Activated CD8-positive, alpha-beta memory T cell treated with anti-CD3 and anti-CD28 coated beads for 48 hours (primary cell): ENCODE results near the gene SPPL3.

ENCODE experiments used
- DNase-seq, 3 experiments: peaks; one replicate each; pipeline ENCODE4 v3.0.0-alpha.2; 2020; ENCODE audit warnings: low read depth in 2 of 3, low spot score in 2 of 3

SPPL3 gene

DNA sequence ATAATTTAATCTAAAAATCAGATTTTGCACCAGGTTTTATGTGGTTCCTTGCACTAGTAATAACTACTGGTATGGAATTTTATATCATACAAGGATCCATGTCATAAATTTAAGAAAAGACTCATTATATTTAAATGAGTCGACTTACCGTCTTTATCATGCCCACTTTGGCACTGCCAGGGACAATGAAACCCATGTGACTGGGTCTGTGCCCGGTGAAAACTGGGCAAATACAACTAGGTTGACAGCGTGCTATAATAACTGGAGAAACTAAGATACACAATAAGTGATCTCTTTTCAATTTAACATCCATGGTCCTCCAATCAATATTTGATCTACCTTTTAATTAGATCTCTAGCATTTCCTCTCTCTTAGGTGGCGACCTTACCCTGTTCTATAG lies 114.0 kb downstream of the SPPL3 start:
- DNase-seq: no peak

DNA sequence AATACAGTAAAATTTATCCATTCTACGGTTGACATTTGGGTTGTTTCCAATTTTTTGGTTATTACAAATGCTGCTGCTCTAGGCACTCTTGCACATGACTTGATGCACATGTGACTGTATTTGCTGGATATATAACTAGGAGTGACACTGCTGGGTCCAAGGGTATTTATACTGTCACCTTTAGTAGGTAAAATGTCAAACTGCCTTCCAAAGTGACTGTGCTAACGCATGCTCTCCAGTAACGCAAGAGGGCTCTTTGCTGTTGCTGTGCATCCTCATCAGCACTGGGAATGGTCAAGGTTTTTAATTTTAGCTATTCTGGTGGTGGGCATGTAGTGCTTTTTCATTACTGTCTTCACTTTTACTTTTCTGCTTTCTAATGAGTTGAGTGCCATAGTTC lies 116.3 kb downstream of the SPPL3 start:
- DNase-seq: no peak

DNA sequence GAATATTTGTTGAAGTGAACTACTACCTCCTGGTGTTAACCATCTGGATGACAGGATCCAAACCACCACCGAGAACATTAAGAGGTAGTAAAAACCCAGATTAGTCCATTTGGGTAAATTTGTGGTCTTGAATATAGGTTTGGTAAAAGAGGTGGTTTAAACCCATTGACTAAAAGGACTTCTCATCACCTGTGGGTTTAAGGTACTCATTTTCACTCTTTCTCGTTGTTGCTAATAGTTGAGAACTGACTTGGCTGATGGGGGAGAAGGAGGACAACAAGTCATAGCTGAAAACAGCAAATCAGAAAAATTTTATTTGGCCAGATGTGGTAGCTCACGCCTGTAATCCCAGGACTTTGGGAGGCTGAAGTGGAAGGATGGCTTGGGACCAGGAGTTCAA lies 119.4 kb downstream of the SPPL3 start:
- DNase-seq: no peak

DNA sequence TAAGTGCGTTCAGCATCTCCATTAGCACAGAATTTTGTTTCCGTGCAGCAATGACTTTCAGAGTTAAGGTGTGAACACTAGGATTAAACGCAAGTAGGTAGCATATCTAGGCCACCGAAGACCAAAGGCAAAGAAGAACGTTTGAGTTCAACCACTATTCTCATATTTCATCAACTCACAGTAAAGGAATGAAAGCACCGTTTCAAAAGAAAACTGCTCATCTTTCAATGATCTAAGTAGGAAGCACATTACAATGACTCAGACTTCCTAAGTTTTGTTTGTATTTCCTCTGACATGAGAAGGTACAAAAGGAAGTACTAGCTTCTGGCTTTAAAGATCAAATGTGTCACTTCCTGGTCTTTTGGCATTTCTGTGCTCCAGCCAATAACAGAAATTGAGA lies 121.0 kb downstream of the SPPL3 start:
- no peak for DNase-seq

DNA sequence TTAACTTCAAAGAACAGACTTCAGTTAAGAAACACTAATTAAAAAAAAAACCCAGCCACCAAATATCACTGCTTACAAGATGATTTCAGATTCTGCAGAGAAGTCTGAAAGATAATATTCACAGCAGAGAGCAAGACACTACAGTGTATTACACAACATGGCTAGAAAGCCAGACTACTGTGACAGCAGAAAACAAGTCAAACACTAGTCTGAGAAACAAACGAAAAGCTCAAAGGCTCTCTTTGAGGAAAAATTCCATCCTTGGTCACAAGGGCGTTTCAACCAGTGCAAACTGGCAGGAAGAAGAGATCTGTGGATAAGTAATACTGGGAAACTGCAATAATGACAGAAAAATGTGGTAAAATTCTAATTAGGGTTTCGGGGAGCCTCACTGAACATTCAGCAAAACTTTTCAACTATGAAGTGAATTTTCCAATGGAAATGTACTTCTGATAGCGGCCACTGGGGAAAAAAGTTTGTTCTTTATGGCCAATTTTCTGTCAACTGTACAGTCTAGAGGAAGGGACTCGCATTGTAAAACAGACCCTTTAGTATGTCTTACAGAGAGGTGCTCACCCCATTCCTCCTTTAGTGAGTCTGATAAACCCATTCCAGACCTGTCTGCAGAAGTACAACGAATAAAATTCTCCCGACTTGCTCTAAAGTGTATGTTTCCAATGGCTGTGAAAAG lies 128.2 kb downstream of the SPPL3 start:
- DNase-seq: no peak

DNA sequence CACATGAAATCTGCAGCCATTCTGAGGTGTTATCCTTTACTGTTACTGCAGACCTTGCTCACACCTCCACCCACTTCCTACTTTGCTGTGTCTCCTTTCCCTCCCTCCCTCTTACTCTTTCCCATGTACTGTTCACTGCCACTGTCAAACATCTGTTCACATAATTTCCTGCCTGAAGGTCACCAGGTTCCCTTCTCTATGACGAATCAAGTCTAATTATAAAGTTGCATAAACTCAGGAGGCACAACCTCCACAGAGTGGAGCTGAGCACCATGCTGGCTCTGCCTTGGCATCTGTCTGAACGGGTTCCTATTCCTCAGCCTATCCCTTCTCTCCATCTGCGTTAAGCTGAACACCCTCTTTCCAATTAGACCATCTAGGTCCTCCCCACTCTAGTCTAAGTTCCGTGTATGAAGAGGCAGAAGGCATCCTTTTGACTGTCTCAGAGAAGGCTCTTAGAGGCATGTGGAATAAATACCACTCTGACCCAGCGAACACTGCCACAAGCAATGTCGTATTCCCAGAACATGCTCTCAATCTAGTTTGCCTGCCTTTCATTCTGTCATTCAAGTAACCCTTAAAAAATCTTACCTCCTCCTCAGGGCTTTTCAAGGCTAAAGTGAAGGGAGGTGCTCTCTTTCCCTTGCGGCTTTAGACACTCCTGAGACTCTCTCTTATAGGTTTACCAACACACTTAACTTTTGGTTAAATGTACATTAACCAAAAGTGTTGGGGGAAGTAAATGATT lies 129.8 kb downstream of the SPPL3 start:
- DNase-seq: no peak

DNA sequence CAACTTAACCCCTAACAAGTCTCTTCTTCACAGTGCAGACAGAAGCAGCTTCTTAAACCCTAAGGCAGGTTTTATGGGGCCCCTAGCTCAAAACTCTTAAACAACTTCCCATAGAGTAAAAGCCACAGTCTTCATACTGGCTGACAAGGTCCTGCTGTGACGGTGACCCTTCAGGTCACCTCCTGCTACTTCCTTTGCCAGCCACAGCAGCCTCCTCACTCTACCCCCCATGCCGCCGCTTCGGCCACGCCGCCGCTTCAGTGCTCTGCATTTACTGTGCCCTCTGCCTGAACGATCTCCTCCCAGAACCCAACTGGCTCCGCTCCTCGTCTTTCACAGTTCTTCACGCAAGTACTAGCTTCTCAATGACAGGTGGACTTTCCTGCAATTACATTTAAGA lies 133.1 kb downstream of the SPPL3 start:
- no peak for DNase-seq

DNA sequence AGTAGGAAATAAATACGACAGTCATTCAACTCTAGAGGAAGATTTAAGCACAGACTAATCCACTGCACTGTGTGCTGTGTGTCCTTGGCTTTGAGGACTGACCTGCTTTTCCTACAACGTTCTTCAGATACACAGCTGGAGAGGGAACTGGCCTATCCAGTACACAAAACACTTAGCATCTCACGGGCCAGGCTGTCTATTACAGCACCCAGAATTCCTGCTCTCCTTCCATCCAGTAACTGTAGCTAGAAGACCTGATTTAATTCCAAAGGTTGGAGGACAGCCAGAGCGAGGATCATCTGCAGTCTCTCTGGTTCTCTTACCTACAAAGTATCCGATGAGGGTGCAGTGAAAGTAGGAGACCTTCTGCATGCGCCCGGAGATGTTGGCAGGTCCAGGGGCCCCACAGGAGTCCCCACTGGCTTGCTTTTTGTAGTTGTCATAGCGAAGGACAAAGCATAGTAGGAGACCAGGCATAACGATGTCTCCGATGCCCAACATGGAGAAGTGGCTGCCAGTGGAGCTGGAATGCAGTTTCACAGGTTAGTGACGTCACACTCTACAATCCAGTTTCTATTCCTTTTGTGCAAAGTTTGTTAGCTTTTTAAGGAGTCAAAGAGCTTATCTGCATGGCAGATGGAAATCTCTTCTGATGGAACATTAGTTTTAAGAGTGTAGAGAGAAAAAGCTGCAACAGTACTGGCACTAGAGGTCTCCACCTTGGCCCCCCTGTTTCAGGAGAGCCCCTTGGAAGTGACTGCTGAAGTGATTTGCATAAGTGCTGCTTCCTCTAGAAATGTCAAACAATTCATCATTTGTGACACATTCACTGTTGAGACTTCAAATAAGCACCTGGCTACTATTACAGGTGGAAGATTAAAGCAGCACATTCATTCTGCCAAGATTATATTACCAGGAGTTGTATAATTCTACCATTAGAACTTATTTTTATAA lies 136.8 kb downstream of the SPPL3 start:
- DNase-seq: no peak

DNA sequence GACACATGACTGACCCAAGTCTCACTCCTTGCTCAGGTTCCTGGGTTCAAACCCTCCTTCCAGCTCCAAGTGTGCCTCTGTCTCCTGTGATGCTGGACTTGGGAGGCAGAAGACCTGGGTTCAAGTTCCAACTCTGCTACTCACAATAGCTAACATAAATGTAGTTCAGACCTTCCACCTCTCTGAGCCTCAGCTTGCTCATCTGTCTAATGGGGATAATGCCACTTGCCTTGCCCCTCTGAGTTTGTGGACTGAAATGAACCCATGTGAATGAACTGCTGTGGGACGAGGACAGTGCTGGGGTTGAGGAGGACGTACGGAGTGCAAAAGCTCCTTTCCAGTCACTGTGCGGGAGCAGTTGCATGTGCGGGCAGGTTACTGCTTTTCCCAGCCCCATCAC lies 137.6 kb downstream of the SPPL3 start:
- no peak for DNase-seq

DNA sequence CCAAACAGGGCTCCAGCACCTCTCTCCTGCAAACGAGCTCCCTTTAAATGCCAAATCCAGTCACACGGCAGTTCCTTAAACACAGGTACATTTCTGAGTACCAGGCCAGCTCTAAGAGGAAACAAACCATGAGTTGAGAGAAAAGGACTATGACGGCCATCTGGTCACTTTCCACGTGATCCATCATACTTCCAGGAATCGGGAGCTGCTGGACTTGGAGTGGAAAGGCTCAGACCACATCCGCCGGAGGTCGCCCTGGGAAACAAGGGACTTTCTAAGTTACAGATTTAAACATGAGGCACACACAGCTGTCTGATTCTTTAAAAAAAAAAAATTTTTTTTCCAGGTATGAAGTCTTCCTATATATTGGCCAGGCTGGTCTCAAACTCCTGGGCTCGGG lies 139.3 kb downstream of the SPPL3 start:
- DNase-seq: no peak

DNA sequence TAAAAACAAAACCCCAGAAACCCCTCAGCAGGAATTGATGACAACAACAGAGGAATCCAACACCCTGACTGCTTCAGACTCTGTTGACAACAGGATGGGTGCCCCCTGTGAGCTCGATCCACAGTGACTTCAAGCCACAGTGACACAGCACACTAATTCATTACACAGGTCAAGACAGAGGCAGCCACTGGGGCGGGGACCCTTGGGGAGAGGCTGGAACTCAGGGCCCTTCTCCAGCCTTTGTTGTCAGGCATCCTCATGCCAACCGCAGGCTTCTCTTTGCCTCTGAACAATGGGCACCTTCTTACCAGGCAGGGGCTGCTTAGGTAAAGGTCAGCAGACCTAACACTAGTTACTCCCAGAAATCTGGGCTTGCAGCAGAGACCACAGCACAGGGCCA lies 140.9 kb downstream of the SPPL3 start:
- no peak for DNase-seq

DNA sequence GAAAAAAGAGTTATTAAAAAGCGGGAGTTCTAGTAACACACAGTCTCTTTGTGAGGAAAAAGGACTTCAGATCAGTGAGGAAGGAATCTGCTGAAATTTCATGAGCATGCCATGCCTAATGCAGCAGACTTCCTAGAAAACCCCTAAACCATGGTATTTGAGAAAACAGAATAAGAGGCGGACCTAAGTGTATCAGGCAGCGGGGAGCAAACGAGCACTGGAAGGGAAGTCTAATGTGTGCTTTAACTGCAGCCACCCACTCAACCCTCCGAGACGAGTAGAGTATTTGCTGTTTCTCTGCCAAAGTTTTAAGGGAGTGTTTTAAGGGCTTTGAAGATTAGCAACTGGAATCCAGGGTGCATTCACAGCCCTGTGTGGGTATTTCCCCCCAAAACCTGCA lies 142.1 kb downstream of the SPPL3 start:
- DNase-seq: no peak

DNA sequence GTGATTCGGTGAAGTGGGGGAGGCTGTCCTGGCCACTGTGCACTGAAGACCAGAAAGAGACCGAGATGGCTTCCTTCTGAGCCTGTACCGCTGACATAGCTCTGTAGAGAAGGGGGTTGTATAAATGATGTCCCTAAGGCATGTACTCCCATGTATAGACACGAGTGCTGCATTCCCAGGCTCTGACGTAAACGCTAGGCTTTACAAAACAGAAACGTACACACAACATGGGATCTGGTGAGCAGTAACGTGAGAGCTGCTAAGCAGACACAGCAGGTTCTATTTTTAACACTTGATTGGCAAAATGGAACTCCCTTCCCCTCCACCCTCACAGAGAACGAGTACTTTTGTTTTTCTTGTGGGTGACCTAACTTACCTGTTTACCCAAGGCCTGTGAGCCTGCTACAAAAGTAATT lies 142.6 kb downstream of the SPPL3 start:
- no peak for DNase-seq

DNA sequence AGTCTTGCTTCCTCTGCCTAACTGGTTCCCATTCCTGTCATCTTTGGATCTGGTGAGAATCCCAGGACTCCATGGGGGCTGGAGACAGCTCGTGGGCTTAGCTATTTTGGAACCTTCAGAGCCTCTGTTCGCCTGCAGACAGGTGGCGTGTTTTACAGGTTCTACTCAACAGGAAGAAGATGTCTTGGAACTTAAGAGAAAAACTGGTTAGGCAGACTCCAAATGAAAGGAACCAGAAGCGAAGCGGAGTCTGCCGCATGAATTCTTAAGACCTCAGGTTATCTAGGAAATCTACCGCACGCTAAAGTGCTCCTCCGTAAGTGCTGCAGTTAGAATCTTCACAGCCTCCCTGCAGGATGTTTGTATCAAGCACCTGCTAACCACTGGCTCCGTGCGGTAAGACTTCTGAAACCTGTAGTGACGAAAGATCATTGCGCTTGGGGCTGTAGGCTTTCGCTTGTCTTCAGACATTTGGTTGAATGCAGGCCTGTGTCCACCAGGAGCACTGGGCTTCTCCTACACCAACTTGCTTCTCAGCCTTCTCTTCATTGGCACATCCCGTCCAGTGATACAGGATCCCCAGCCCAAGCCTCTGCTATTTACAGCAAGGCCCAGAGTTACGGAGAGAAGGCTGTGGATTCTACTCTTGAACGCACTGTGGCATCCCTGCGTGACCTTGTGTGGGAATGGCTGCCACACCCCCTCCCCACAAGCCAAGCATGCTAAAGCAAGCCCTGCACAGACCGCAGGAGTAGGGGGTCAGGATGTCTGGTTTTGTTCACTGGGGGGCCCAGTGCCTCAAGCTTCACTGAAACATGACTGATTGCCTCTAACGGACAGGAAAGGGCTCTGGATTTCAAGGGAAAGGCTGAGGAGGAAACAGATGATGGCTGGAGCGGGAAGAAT lies 143.6 kb downstream of the SPPL3 start:
- DNase-seq: no peak

DNA sequence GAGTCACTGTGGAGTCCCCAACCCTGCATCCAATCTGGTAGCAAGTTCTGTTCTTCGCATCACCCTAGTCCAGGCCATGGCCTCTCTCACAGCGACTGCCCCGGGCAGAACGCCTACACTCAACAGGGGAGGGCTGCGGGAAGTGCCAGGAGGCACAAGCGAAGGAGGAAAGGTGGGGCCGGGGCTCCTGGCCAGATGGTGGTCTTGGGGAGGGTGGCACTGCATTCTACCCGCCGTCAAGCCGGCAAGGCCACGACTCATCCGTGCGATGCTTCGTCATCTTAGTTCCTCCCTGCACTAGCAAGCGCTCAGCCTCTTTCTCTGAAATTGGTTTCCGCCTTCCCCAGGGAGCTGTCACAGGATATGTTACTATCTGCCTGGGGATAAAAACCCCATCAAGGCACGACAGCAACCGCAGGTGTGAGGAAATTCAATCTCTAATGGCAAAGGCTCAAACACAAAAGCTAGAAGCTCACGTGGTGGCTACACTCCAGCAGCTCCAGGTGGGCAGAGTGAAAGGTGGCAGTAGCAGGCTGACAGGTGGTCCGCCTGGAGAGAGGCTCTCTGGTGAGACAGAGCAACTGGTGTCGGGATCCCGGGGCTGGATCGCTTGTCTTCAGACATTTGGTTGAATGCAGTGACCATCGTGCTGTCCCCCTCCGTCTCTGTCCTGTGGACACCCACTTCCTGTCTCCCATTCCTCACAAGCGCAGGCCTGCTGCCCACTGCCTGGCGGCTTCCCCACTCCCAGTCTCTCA lies 144.4 kb downstream of the SPPL3 start:
- DNase-seq: no peak

DNA sequence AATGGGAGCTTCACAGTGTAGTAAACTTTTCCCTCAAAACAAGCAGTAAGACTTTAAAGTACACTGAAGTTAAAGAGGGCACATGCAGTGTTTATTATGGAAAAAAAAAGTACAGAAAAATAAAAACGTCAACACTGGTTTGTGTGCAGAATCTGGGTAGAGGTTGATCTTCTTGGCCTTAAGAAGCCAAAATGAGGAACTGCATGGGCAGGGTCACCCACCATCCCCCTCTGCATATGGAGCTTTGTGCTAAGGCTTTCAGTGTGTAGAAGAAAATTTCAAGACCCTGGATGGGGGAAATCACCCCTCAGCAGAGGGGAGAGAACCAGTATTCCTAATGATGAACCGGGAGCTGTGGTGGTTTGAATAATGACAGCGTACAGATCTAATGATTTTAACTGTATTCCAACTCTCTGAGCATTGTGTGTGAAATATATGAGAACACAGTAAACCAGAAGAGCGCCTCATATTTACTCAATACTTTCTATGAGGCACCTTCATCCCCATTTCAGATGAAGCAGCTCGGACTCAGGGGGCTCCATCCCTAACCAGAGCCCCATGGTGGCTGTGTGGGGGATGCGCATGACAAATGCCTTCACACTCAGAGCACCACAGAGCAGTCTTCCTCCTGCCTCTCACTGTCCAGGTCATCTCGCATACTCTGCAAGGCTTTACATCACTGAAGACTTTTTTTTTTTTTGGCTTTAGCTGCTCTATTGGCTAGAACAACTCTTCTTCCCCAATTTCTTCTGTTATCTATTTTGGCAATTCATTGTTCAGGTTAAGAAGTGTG lies 145.2 kb downstream of the SPPL3 start:
- no peak for DNase-seq

DNA sequence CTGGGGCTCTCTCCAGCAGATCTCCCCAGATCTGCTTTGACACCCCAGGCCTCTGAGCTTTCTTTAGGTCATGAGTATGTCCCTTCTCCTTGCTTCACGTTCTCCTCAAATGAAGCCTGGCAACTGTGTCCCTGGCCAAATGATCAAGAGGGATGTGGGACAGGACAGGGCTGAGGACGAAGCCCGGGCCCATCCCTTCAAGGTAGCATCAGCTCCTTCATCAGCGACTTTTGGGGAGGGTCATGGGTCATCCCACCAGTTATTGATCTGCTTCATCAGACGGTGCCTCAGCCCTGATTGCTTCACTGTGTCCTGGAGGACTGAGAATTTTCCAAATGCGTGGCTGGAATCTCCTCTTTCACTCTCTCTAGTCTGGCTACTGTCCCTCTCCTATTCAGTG lies 146.2 kb downstream of the SPPL3 start:
- DNase-seq: no peak

DNA sequence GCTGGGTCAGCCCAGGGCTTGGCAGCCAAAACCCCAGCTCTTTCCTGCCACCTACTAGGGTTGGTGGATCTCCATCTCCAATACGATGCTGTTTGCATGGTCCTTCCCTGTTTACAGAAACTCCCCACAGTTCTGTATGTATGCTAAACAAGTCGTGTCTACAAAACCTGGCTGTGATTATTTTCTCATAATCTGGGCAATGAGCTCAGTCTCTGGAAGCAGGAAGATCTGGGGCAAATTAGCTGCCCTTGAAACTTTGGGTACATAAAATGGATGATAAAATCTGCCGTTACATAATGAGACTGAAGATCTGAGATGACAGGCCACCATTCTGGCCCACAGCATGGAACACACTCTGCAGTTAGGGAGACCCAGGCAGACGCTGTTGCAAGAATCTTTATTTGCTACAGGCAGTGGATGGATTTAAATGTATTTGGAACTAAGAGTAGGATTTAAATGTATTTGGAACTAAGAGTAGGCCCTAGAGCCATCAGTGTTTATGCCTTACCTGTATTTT lies 146.9 kb downstream of the SPPL3 start:
- no peak for DNase-seq

DNA sequence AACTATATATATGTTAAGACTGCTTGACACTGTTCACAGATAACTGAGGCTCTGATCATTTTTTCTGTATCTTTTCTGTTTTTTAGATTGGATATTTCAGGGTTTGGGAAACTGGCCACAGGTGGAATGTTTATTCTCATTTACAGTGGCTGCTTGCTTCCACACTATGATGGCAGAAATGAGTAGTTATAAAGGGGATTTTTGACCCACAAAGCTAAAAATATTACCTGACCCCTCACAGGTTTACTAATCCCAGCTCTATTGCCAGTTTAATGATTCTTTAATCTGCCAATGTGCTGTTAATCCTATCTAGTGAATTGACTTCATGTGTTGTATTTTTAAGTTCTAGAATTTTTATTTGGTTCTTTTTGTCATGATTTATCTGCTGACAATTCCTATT lies 148.9 kb downstream of the SPPL3 start:
- DNase-seq: no peak
